B cell (primary cell): ENCODE measurements around the gene PPIP5K1. TPM values are rescaled to one million over a fixed set of nuclear protein-coding genes. Genes with fewer than 3 reads are reported as not detected.

Source experiments
- ATAC-seq: fragments of 200-7000 bp; cut with Tn5 transposase; one replicate; pipeline ENCODE4 v1.10.0; 2021; ENCODE audit warnings: low read depth, mild to moderate bottlenecking, moderate number of reproducible peaks, moderate library complexity
- CTCF ChIA-PET: fragments of 350-600 bp; sonication (Branson Sonifier 250); formaldehyde crosslinking; loops from one replicate; lab custom pipeline; 2021; ENCODE audit warnings: antibody characterized with exemption, inconsistent platforms; lab: Charles Lee
- POLR2A ChIA-PET: fragments of 350-600 bp; sonication (Branson Sonifier 250); formaldehyde crosslinking; loops from one replicate; lab custom pipeline; 2021; ENCODE audit warnings: antibody characterized with exemption; lab: Charles Lee
- DNase-seq: peaks from one replicate; pipeline ENCODE4 v3.0.0; 2013
- H2AFZ ChIP-seq: 2 replicates; pipeline ENCODE4 v1.6.1; 2012; ENCODE audit warnings: mild to moderate bottlenecking, low read depth, low read length; ENCODE audit not compliant: insufficient read depth, poor library complexity, severe bottlenecking
- H3K27ac ChIP-seq, 2 donors: 1 replicate in 1 of 2; 2 replicates in 1 of 2; pipeline ENCODE4 v1.5.1; 2012 to 2013; ENCODE audit warnings: low read length in 2 of 2, mild to moderate bottlenecking in 2 of 2, moderate library complexity in 1 of 2
- H3K27me3 ChIP-seq, 4 experiments: fragments of 200-600 bp in 1 of 4; sonication (generic) in 1 of 4; replicated peaks in 1 of 4; 1 replicate in 2 of 4; 2 replicates in 2 of 4; pipeline versions ENCODE4 v1.6.1 to v1.7.0; 2013 to 2016; ENCODE audit warnings: low read length in 3 of 4, mild to moderate bottlenecking in 2 of 4, mixed read lengths in 1 of 4, moderate library complexity in 1 of 4; ENCODE audit not compliant: insufficient read depth in 4 of 4, control insufficient read depth in 3 of 4; ENCODE audit errors: control extremely low read depth in 1 of 4
- H3K36me3 ChIP-seq, 2 experiments: replicated peaks in 1 of 2; 1 replicate in 1 of 2; 2 replicates in 1 of 2; pipeline versions ENCODE4 v1.6.1 to v1.7.1; 2013; ENCODE audit warnings: low read length in 1 of 2; ENCODE audit not compliant: insufficient read depth in 2 of 2, control insufficient read depth in 1 of 2; ENCODE audit errors: control extremely low read depth in 1 of 2, extremely low read depth in 1 of 2
- H3K4me1 ChIP-seq, 2 donors: fragments of 200-600 bp in 1 of 2; sonication (generic) in 1 of 2; 1 replicate in 1 of 2; 2 replicates in 1 of 2; pipeline versions ENCODE4 v1.5.1 to v1.6.1; 2013 to 2017; ENCODE audit warnings: low read length in 2 of 2; ENCODE audit not compliant: control insufficient read depth in 2 of 2, insufficient read depth in 2 of 2
- H3K4me2 ChIP-seq: replicated peaks from 2 replicates; pipeline ENCODE3; 2012; ENCODE audit warnings: mild to moderate bottlenecking, low read depth, low read length; ENCODE audit not compliant: poor library complexity, severe bottlenecking
- H3K4me3 ChIP-seq, 5 experiments: fragments of 200-600 bp in 1 of 5; sonication (generic) in 1 of 5; 1 replicate in 3 of 5; 2 replicates in 2 of 5; pipeline versions ENCODE4 v1.5.1 to v1.7.0; 2011 to 2016; ENCODE audit warnings: low read length in 4 of 5, mild to moderate bottlenecking in 4 of 5, low read depth in 2 of 5, control low read depth in 1 of 5, moderate library complexity in 1 of 5; ENCODE audit not compliant: insufficient read depth in 1 of 5; ENCODE audit errors: control extremely low read depth in 1 of 5, extremely low read depth in 1 of 5
- H3K79me2 ChIP-seq: fragments of 200-600 bp; sonication (generic); one replicate; pipeline ENCODE4 v1.6.0; 2016; ENCODE audit warnings: low read length; ENCODE audit not compliant: control insufficient read depth, insufficient read depth
- H3K9ac ChIP-seq: fragments of 200-600 bp; sonication (generic); 2 replicates; pipeline ENCODE4 v1.6.1; 2017; ENCODE audit warnings: mild to moderate bottlenecking, low read length, moderate library complexity
- H3K9me3 ChIP-seq, 3 donors: one replicate each; pipeline versions ENCODE4 v1.6.1 to v1.7.1; 2013; ENCODE audit warnings: low read length in 2 of 3; ENCODE audit not compliant: control insufficient read depth in 2 of 3, insufficient read depth in 1 of 3; ENCODE audit errors: control extremely low read depth in 1 of 3
- H4K20me1 ChIP-seq: 2 replicates; pipeline ENCODE4 v1.6.0; 2012; ENCODE audit warnings: mild to moderate bottlenecking, low read length; ENCODE audit not compliant: insufficient read depth, control insufficient read depth, poor library complexity, severe bottlenecking
- H3K27ac Mint-ChIP-seq: one replicate; pipeline ENCODE4 v1.8.0; 2021; ENCODE audit warnings: mixed read lengths
- H3K27me3 Mint-ChIP-seq: one replicate; pipeline ENCODE4 v1.8.0; 2021; ENCODE audit warnings: mixed read lengths
- H3K4me1 Mint-ChIP-seq: one replicate; pipeline ENCODE4 v1.8.0; 2021; ENCODE audit warnings: mixed read lengths
- H3K4me3 Mint-ChIP-seq: one replicate; pipeline ENCODE4 v1.8.0; 2021; ENCODE audit warnings: mixed read lengths
- H3K9me3 Mint-ChIP-seq: one replicate; pipeline ENCODE4 v1.8.0; 2022; ENCODE audit warnings: mixed read lengths; ENCODE audit not compliant: insufficient read depth
- CTCF ChIP-seq: fragments of 200-600 bp; IDR thresholded peaks from one replicate; pipeline ENCODE4 v1.8.0; 2022; ENCODE audit warnings: antibody characterized with exemption, mild to moderate bottlenecking
- EZH2 ChIP-seq: IDR thresholded peaks from 2 replicates; pipeline ENCODE4 v1.6.1; 2012; ENCODE audit warnings: borderline replicate concordance, low read depth, mild to moderate bottlenecking, moderate library complexity, low read length; ENCODE audit not compliant: insufficient read depth, poor library complexity, severe bottlenecking
- WGBS: methylation state at CpG from one replicate; pipeline ENCODE4 v1.1.5; 2013; ENCODE audit warnings: missing lambda C conversion rate; ENCODE audit not compliant: insufficient coverage; 5-methylcytosine and 5-hydroxymethylcytosine counted together
- intact Hi-C: fragments of 100-400 bp; cut with micrococcal nuclease; formaldehyde crosslinking; loops from one replicate; pipeline ENCODE4 v1.10.0; 2022
- polyA plus RNA-seq: library from polyadenylated mRNA; depleted of rRNA; stranded (reverse); fragments of >200 nt; gene quantifications from 2 replicates; pipeline ENCODE4 v1.2.3, GENCODE V29; 2012
- total RNA-seq, 2 donors: library from RNA; stranded (reverse); fragments of 120-200 nt in 1 of 2; gene quantifications; 1 replicate in 1 of 2; 2 replicates in 1 of 2; pipeline versions ENCODE4 v1.2.3 to v1.2.4, GENCODE V29; 2013 to 2022

PPIP5K1 gene
- total and polyA plus RNA-seq, 2 donors (not counting 1 experiment from before 2014, with no cell fraction given): 40.6 to 88.9 TPM

- TF ChIP-seq EZH2 (no peak), CTCF (no peak)
- Histone ChIP-seq H4K20me1 (no peaks in the 10 kb centered on the region), H3K4me2 (no peak overlapping the region), H3K27ac (no peak overlapping the region), H3K36me3 (no peaks in the 10 kb centered on the region), H3K4me3 (no peak overlapping the region), H2AFZ (no peak overlapping the region), H3K9ac (no peak overlapping the region), H3K9me3 (peaks cover 0 to 4% (median 0%) of the 10 kb centered on the region in 3 donors), H3K79me2 (no peaks in the 10 kb centered on the region), H3K4me1 (peaks cover 28 to 30% of the 10 kb centered on the region in 2 donors), H3K27me3 (peaks cover 0 to 55% (median 26%) of the 10 kb centered on the region in 4 experiments)
- H3K4me3 Mint-ChIP-seq: no peak overlapping the region
- no peak overlapping the region for H3K27ac Mint-ChIP-seq
- no peak for ATAC-seq
- no peak for DNase-seq
- peaks cover 30% of the 10 kb centered on the region for H3K4me1 Mint-ChIP-seq
- intact Hi-C loops: loop anchor here (10.0 kb wide), 1 partner anchor 331 kb away; the partner anchor contains the start of gene CCNDBP1
- H3K9me3 Mint-ChIP-seq: no peaks in the 10 kb centered on the region
- POLR2A ChIA-PET: no interaction called here
- WGBS: no CpG with 5 or more reads among the region's 2 CpGs
- CTCF ChIA-PET: interaction anchor here (0.7 to 6.6 kb wide), 7 partner anchors 8 to 140 kb away, joined by 3 to 97 read pairs (median 17); partner anchors contain the start of gene TP53BP1
- H3K27me3 Mint-ChIP-seq: peaks cover 53% of the 10 kb centered on the region
These were observed 74.3 kb downstream of the PPIP5K1 start for GRCh38 chr15:43515741-43516140.
